ENCODE results near the gene PARP11.

GRCh38 chr12:3897371-3897971 is 24.3 kb upstream of the PARP11 start:
- TF ChIP-seq CTCF (IDR thresholded peaks at IDR 0.05; ENCODE audit: low read depth, low read length): no peak
- TF ChIP-seq EZH2phosphoT487 (IDR thresholded peaks at IDR 0.05; ENCODE audit: low read depth): no peak
